ENCODE data around the gene MS4A4E.

DNA sequence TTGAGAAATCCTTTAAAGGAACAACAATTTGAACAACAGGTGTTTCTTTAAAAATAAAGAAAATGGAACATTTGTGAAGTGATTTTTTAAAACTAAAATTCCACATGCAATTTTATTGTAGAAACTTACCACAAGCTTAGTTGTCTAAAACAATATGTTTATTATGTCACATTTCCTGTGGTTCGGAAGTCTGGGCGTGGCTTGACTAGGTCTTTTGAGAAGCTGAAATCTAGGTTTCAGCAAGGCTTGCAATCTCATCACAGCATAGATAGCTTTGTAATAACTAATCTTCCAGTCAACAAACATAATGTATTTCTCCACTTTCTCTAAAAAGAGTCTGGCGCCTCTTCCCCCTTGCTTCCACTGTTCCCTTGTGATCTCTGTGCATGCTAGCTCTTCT lies 87.0 kb downstream of the MS4A4E start:
- TF ChIP-seq, protein P1, sequence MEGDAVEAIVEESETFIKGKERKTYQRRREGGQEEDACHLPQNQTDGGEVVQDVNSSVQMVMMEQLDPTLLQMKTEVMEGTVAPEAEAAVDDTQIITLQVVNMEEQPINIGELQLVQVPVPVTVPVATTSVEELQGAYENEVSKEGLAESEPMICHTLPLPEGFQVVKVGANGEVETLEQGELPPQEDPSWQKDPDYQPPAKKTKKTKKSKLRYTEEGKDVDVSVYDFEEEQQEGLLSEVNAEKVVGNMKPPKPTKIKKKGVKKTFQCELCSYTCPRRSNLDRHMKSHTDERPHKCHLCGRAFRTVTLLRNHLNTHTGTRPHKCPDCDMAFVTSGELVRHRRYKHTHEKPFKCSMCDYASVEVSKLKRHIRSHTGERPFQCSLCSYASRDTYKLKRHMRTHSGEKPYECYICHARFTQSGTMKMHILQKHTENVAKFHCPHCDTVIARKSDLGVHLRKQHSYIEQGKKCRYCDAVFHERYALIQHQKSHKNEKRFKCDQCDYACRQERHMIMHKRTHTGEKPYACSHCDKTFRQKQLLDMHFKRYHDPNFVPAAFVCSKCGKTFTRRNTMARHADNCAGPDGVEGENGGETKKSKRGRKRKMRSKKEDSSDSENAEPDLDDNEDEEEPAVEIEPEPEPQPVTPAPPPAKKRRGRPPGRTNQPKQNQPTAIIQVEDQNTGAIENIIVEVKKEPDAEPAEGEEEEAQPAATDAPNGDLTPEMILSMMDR (IDR thresholded peaks at IDR 0.05) = no peak
- TF ChIP-seq POLR2A (IDR thresholded peaks at IDR 0.05) = no peak
